ENCODE measurements around the gene RNF144B.

GRCh38 chr6:18384621-18385020, 2.5 kb upstream of the RNF144B start:
- TF ChIP-seq POLR2AphosphoS5 (IDR thresholded peaks at IDR 0.05) (no peak), CTCF (IDR thresholded peaks at IDR 0.05) (no peak), EP300 (IDR thresholded peaks at IDR 0.05) (no peak)

Data from stomach (tissue), 4 donors.